OCI-LY1 (cell line): ENCODE results near the gene RNF227.

Experiments used
- H2AFZ ChIP-seq: fragments of 200-600 bp; sonication (generic), shearing (Covaris generic); 2 replicates; pipeline ENCODE4 v1.6.0; 2014; ENCODE audit warnings: antibody characterized with exemption, mild to moderate bottlenecking, low read length
- H3F3A ChIP-seq: fragments of 200-600 bp; sonication (generic), shearing (Covaris generic); 2 replicates; pipeline ENCODE4 v1.6.0; 2014; ENCODE audit warnings: mild to moderate bottlenecking, antibody characterized with exemption, low read length, moderate library complexity; ENCODE audit not compliant: insufficient read depth
- H3K27ac ChIP-seq: fragments of 200-600 bp; sonication (generic); 2 replicates; pipeline ENCODE4 v1.5.1; 2014; ENCODE audit warnings: low read length, mixed run types, mild to moderate bottlenecking, low read depth; ENCODE audit not compliant: poor library complexity, severe bottlenecking
- H3K27me3 ChIP-seq: fragments of 200-600 bp; sonication (generic); 2 replicates; pipeline ENCODE4 v1.6.0; 2014; ENCODE audit warnings: antibody characterized with exemption, mild to moderate bottlenecking, low read length, moderate library complexity; ENCODE audit not compliant: insufficient read depth
- H3K36me3 ChIP-seq: fragments of 200-600 bp; sonication (generic); 2 replicates; pipeline ENCODE4 v1.6.1; 2014; ENCODE audit warnings: mild to moderate bottlenecking, antibody characterized with exemption, low read length, moderate library complexity, mixed read lengths; ENCODE audit not compliant: insufficient read depth
- H3K4me1 ChIP-seq: fragments of 200-600 bp; sonication (generic); 2 replicates; pipeline ENCODE4 v1.5.1; 2014; ENCODE audit warnings: mild to moderate bottlenecking, low read length, moderate library complexity; ENCODE audit not compliant: insufficient read depth, severe bottlenecking
- H3K4me2 ChIP-seq: fragments of 200-600 bp; sonication (generic), shearing (Covaris generic); 2 replicates; pipeline ENCODE4 v1.6.1; 2014; ENCODE audit warnings: low read length
- H3K4me3 ChIP-seq: fragments of 200-600 bp; sonication (generic); 2 replicates; pipeline ENCODE4 v1.5.1; 2014; ENCODE audit warnings: low read length, low read depth, mild to moderate bottlenecking, mixed read lengths; ENCODE audit not compliant: poor library complexity, severe bottlenecking
- H3K79me2 ChIP-seq: fragments of 200-600 bp; shearing (Covaris generic); 2 replicates; pipeline ENCODE4 v1.6.1; 2016; ENCODE audit warnings: mixed run types, low read length, mixed read lengths; ENCODE audit not compliant: insufficient read depth
- H3K9ac ChIP-seq: fragments of 200-600 bp; sonication (generic), shearing (Covaris generic); 2 replicates; pipeline ENCODE4 v1.6.1; 2014; ENCODE audit warnings: mild to moderate bottlenecking, low read length, mixed read lengths
- H3K9me2 ChIP-seq: fragments of 200-600 bp; sonication (generic), shearing (Covaris generic); 2 replicates; pipeline ENCODE4 v1.6.1; 2014; ENCODE audit warnings: low read depth, mild to moderate bottlenecking, low read length, mixed read lengths
- H3K9me3 ChIP-seq: fragments of 200-600 bp; shearing (Covaris generic); 2 replicates; pipeline ENCODE4 v1.6.1; 2014; ENCODE audit warnings: low read length, mixed read lengths
- H4K20me1 ChIP-seq: fragments of 200-600 bp; sonication (generic), shearing (Covaris generic); 2 replicates; pipeline ENCODE4 v1.6.0; 2016; ENCODE audit warnings: mild to moderate bottlenecking, low read length; ENCODE audit not compliant: insufficient read depth
- EZH2 ChIP-seq: fragments of 200-600 bp; sonication (generic), shearing (Covaris generic); IDR thresholded peaks from 2 replicates; pipeline ENCODE4 v1.8.0; 2017; ENCODE audit warnings: borderline replicate concordance, mixed run types, mild to moderate bottlenecking, antibody characterized with exemption, low read length, moderate library complexity, mixed read lengths
- TF ChIP-seq, protein P1 (sequence below): fragments of 200-600 bp; sonication (generic), shearing (Covaris generic); IDR thresholded peaks from 2 replicates; pipeline ENCODE4 v1.5.1; 2017; ENCODE audit warnings: mild to moderate bottlenecking, antibody characterized with exemption, low read length, moderate library complexity, mixed read lengths

RNF227 gene

DNA sequence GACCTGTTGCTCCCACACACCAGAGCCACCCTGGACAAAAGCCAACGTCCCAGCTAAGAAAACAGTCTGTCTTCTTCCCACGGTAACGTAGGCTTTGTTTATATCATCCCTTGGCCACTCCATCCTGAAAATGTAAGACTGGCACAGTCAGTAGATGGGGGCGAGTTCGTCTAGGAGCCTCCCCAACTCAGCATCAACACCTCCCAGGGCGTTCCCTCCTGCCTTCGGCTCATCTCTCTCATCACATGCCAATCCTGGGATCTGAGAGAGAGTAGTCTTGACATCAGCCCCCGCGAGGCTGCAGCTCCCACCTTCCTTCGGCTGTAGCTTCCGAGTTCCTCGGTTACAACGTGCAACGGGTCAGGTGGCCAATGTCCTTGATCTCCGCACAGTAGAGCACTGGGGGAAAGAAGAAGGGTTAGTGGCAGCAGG, 894 bp downstream of the RNF227 start:
- H3K27me3 ChIP-seq = no peaks in the 10 kb centered on the region
- H3K9me3 ChIP-seq = no peaks in the 10 kb centered on the region
- H3K9ac ChIP-seq = peak overlapping the region; percentile 75
- H2AFZ ChIP-seq = no peak overlapping the region
- H3K36me3 ChIP-seq = peaks cover 24% of the 10 kb centered on the region
- H3K4me2 ChIP-seq = peak overlapping the region; percentile 96
- TF ChIP-seq, protein P1, sequence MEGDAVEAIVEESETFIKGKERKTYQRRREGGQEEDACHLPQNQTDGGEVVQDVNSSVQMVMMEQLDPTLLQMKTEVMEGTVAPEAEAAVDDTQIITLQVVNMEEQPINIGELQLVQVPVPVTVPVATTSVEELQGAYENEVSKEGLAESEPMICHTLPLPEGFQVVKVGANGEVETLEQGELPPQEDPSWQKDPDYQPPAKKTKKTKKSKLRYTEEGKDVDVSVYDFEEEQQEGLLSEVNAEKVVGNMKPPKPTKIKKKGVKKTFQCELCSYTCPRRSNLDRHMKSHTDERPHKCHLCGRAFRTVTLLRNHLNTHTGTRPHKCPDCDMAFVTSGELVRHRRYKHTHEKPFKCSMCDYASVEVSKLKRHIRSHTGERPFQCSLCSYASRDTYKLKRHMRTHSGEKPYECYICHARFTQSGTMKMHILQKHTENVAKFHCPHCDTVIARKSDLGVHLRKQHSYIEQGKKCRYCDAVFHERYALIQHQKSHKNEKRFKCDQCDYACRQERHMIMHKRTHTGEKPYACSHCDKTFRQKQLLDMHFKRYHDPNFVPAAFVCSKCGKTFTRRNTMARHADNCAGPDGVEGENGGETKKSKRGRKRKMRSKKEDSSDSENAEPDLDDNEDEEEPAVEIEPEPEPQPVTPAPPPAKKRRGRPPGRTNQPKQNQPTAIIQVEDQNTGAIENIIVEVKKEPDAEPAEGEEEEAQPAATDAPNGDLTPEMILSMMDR = no peak
- TF ChIP-seq EZH2 = no peak
- peak overlapping the region; percentile 52 for H3K27ac ChIP-seq
- H3F3A ChIP-seq = no peaks in the 10 kb centered on the region
- H3K9me2 ChIP-seq = no peaks in the 10 kb centered on the region
- peak overlapping the region; percentile 67 for H3K4me3 ChIP-seq
- H3K4me1 ChIP-seq = peaks cover 22% of the 10 kb centered on the region
- no peaks in the 10 kb centered on the region for H3K79me2 ChIP-seq
- no peaks in the 10 kb centered on the region for H4K20me1 ChIP-seq

DNA sequence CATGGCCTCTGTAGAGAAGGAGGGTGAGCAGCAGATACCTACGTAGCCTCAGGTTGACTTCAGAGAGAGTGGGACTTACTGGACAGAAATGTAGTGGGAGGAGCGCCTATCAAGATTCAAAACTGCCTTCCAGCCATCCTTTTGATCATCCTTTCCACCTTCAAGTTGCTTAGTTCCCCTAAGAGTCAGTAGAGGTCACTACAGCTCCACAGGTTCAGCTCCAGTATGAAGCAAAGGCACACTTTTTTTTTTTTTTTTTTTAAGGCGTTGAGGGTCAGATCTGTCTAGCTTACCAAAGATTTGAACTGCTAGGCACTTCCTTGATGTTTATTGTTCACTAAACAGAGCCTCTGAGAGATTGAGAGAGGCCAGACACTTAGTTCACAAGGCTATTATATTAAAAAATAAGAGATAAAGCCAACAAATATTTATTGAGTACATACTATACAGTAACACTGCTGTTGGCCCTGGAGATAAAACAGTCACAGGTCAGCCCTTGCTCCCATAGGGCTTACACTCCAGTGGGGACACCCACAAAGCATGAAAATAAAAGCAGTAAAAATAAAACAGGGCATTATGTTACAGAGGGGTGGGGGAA, 3.1 kb downstream of the RNF227 start:
- no peak overlapping the region for H3K9ac ChIP-seq
- no peaks in the 10 kb centered on the region for H3K9me3 ChIP-seq
- H3K27ac ChIP-seq = no peak overlapping the region
- no peaks in the 10 kb centered on the region for H3F3A ChIP-seq
- H3K36me3 ChIP-seq = peaks cover 46% of the 10 kb centered on the region
- TF ChIP-seq, protein P1 = peak; percentile 82
- TF ChIP-seq EZH2 = no peak
- H3K4me2 ChIP-seq = no peak overlapping the region
- no peaks in the 10 kb centered on the region for H4K20me1 ChIP-seq
- no peak overlapping the region for H2AFZ ChIP-seq
- H3K4me1 ChIP-seq = peaks cover 22% of the 10 kb centered on the region
- H3K27me3 ChIP-seq = no peaks in the 10 kb centered on the region
- no peaks in the 10 kb centered on the region for H3K79me2 ChIP-seq
- H3K9me2 ChIP-seq = no peaks in the 10 kb centered on the region
- no peak overlapping the region for H3K4me3 ChIP-seq

DNA sequence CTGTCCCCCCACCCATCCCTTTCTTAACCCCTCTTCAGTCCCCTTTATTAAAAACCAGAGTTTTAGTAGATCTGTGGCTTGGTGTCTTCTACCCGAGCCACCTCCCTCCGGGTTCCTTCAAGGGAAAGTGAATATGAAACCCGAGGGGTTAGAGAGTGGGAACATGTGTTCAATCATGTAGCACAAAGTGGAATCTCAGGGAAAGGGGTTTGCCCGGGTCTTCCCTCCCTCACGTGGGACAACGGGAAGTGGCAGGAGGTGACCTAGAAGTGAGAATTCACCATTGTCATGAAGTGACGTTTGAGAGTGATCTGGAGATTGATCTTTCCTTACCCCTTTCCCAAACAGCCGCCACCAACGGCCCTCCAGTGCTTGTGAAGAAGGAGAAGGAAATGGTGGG, 5.0 kb downstream of the RNF227 start:
- Histone ChIP-seq H3K27me3 (no peaks in the 10 kb centered on the region), H3K9me3 (no peaks in the 10 kb centered on the region), H3K9me2 (no peaks in the 10 kb centered on the region), H3K4me3 (no peak overlapping the region), H3K4me2 (no peak overlapping the region), H3K4me1 (peaks cover 16% of the 10 kb centered on the region), H3K36me3 (peaks cover 65% of the 10 kb centered on the region), H3K79me2 (no peaks in the 10 kb centered on the region), H3K9ac (no peak overlapping the region), H2AFZ (no peak overlapping the region), H4K20me1 (no peaks in the 10 kb centered on the region), H3K27ac (no peak overlapping the region), H3F3A (no peaks in the 10 kb centered on the region)
- TF ChIP-seq, protein P1 = no peak
- TF ChIP-seq EZH2 = no peak
